Neuronal stem cell (in vitro differentiated cells): Measurements from ENCODE around the gene CERK.

Experiments
- DNase-seq: peaks from one replicate; pipeline ENCODE4 v3.0.0-alpha.2; 2013; ENCODE audit warnings: low spot score
- H2AFZ ChIP-seq: one replicate; pipeline ENCODE4 v1.6.1; 2013; ENCODE audit warnings: mild to moderate bottlenecking, low read length, inconsistent platforms
- H2AK5ac ChIP-seq: 2 replicates; pipeline ENCODE4 v1.6.1; 2013; ENCODE audit warnings: low read depth, mild to moderate bottlenecking, inconsistent platforms, low read length, moderate library complexity, mixed read lengths
- H2BK120ac ChIP-seq: 2 replicates; pipeline ENCODE4 v1.6.1; 2013; ENCODE audit warnings: low read depth, mild to moderate bottlenecking, inconsistent platforms, low read length, moderate library complexity, mixed read lengths
- H2BK12ac ChIP-seq: one replicate; pipeline ENCODE4 v1.6.1; 2013; ENCODE audit warnings: low read length, inconsistent platforms
- H2BK15ac ChIP-seq: 2 replicates; pipeline ENCODE4 v1.6.1; 2013; ENCODE audit warnings: mild to moderate bottlenecking, low read length, inconsistent platforms, mixed read lengths
- H2BK5ac ChIP-seq: one replicate; pipeline ENCODE4 v1.6.1; 2013; ENCODE audit warnings: inconsistent platforms, mild to moderate bottlenecking, low read length, moderate library complexity
- H3K14ac ChIP-seq: one replicate; pipeline ENCODE4 v1.6.1; 2013; ENCODE audit warnings: low read length, inconsistent platforms
- H3K18ac ChIP-seq: 2 replicates; pipeline ENCODE4 v1.6.1; 2013; ENCODE audit warnings: low read length, inconsistent platforms
- H3K23ac ChIP-seq: 2 replicates; pipeline ENCODE4 v1.6.1; 2013; ENCODE audit warnings: low read depth, mild to moderate bottlenecking, mixed read lengths, low read length, inconsistent platforms; ENCODE audit not compliant: poor library complexity
- H3K27ac ChIP-seq: replicated peaks from 3 replicates; pipeline ENCODE4 v1.5.1; 2013; ENCODE audit warnings: low read length, inconsistent platforms
- H3K27me3 ChIP-seq, 3 experiments: 2 replicates each; pipeline ENCODE4 v1.6.1; 2013; ENCODE audit warnings: low read length in 3 of 3, mild to moderate bottlenecking in 2 of 3, inconsistent platforms in 1 of 3, low read depth in 1 of 3, mixed read lengths in 1 of 3, moderate library complexity in 1 of 3; ENCODE audit not compliant: control insufficient read depth in 3 of 3, insufficient read depth in 3 of 3
- H3K36me3 ChIP-seq, 2 donors: replicated peaks in 1 of 2; 2 replicates each; pipeline ENCODE4 v1.6.1; 2013; ENCODE audit warnings: low read length in 2 of 2; ENCODE audit not compliant: control insufficient read depth in 2 of 2, insufficient read depth in 2 of 2
- H3K4ac ChIP-seq: 2 replicates; pipeline ENCODE4 v1.6.1; 2013; ENCODE audit warnings: inconsistent platforms, mild to moderate bottlenecking, low read length, moderate library complexity
- H3K4me1 ChIP-seq, 2 donors: 1 replicate in 1 of 2; 2 replicates in 1 of 2; pipeline ENCODE4 v1.6.1; 2013; ENCODE audit warnings: low read length in 2 of 2, low read depth in 1 of 2; ENCODE audit not compliant: control insufficient read depth in 2 of 2, insufficient read depth in 1 of 2
- H3K4me2 ChIP-seq: one replicate; pipeline ENCODE4 v1.6.1; 2013; ENCODE audit warnings: mild to moderate bottlenecking, low read length, inconsistent platforms; ENCODE audit not compliant: insufficient read depth, poor library complexity, severe bottlenecking
- H3K4me3 ChIP-seq, 2 donors: 2 replicates each; pipeline ENCODE4 v1.5.1; 2013; ENCODE audit warnings: low read length in 2 of 2, mild to moderate bottlenecking in 2 of 2, inconsistent platforms in 1 of 2, moderate library complexity in 1 of 2
- H3K79me1 ChIP-seq: one replicate; pipeline ENCODE4 v1.6.1; 2013; ENCODE audit warnings: low read depth, mild to moderate bottlenecking, inconsistent platforms, low read length, moderate library complexity
- H3K9ac ChIP-seq: one replicate; pipeline ENCODE4 v1.6.1; 2013; ENCODE audit warnings: mild to moderate bottlenecking, low read depth, low read length, inconsistent platforms; ENCODE audit not compliant: poor library complexity
- H3K9me3 ChIP-seq, 2 donors: replicated peaks in 1 of 2; 2 replicates each; pipeline versions ENCODE3 to v1.6.1; 2013; ENCODE audit warnings: low read length in 2 of 2, mild to moderate bottlenecking in 2 of 2, inconsistent platforms in 1 of 2, low read depth in 1 of 2, mixed read lengths in 1 of 2, moderate library complexity in 1 of 2; ENCODE audit not compliant: control insufficient read depth in 2 of 2, insufficient read depth in 1 of 2
- H4K8ac ChIP-seq: one replicate; pipeline ENCODE4 v1.6.1; 2013; ENCODE audit warnings: low read depth, mild to moderate bottlenecking, inconsistent platforms, low read length, moderate library complexity
- H4K91ac ChIP-seq: one replicate; pipeline ENCODE4 v1.6.1; 2013; ENCODE audit warnings: low read length, low read depth, mild to moderate bottlenecking, inconsistent platforms; ENCODE audit not compliant: poor library complexity
- WGBS, 2 donors: extraction: QIAGEN DNeasy Blood & Tissue Kit; methylation state at CpG; one replicate each; pipeline ENCODE4 v1.1.7; 2013; ENCODE audit warnings: missing lambda C conversion rate in 2 of 2, mixed read lengths in 1 of 2; ENCODE audit not compliant: insufficient read length in 2 of 2, insufficient replicate concordance in 1 of 2; ENCODE audit errors: extremely low coverage in 2 of 2; 5-methylcytosine and 5-hydroxymethylcytosine counted together

The CERK gene

GRCh38 chr22:46774253-46774979 is 36.4 kb upstream of the CERK start:
- H3K9ac ChIP-seq, result no peak overlapping the region
- peaks cover 0 to 7% of the 10 kb centered on the region in 2 donors for H3K4me1 ChIP-seq
- H3K14ac ChIP-seq, result peak overlapping the region; percentile 17
- no peaks in the 10 kb centered on the region for H3K27me3 ChIP-seq
- H2AK5ac ChIP-seq, result no peak overlapping the region
- H2BK5ac ChIP-seq, result no peak overlapping the region
- H2AFZ ChIP-seq, result no peak overlapping the region
- no peak overlapping the region for H3K4me3 ChIP-seq
- peak overlapping the region; percentile 32 for H3K18ac ChIP-seq
- H4K8ac ChIP-seq, result no peak overlapping the region
- no peaks in the 10 kb centered on the region for H3K9me3 ChIP-seq
- H3K23ac ChIP-seq, result no peak overlapping the region
- no peak for DNase-seq
- H3K79me1 ChIP-seq, result peaks cover 26% of the 10 kb centered on the region
- no peak overlapping the region for H2BK120ac ChIP-seq
- no peak overlapping the region for H3K4ac ChIP-seq
- no peak overlapping the region for H2BK12ac ChIP-seq
- no peak overlapping the region for H3K27ac ChIP-seq
- H3K36me3 ChIP-seq, result peaks cover 2% of the 10 kb centered on the region in 2 donors
- no peak overlapping the region for H2BK15ac ChIP-seq
- no peak overlapping the region for H4K91ac ChIP-seq
- H3K4me2 ChIP-seq, result no peak overlapping the region
- WGBS, 2 donors, result no CpG with 5 or more reads among the region's 24 CpGs

DNA sequence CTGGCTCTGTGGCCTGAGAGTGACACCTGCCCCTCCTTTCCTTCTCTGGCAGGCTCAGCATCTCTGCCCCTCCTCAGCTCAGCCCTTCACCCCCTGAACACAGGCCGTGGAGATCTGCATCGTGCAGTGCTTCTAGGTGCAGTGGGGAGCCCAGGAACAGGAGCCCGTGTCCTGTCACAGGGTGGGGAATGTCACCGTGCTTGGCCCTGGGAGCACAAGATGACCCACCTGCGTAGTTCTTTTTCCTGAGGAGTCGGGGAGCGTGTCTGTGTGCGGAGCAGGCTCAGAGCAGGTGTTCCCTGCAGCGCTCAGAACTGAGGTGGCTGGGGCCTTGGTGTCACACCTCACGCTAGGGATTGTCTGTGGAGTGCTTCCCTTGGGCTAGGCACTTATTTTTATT is 35.0 kb upstream of the CERK start:
- no peaks in the 10 kb centered on the region for H3K9me3 ChIP-seq
- DNase-seq, result no peak
- WGBS, 2 donors, result no CpG with 5 or more reads among the region's 10 CpGs
- peak overlapping the region; percentile 75 for H2AK5ac ChIP-seq
- H3K27ac ChIP-seq, result no peak overlapping the region
- no peak overlapping the region for H2BK15ac ChIP-seq
- no peak overlapping the region for H2BK5ac ChIP-seq
- no peak overlapping the region for H4K91ac ChIP-seq
- H3K36me3 ChIP-seq, result peaks cover 2% of the 10 kb centered on the region in 2 donors
- no peak overlapping the region for H3K4ac ChIP-seq
- H2BK120ac ChIP-seq, result no peak overlapping the region
- H3K4me2 ChIP-seq, result no peak overlapping the region
- H3K18ac ChIP-seq, result peak overlapping the region; percentile 38
- peaks cover 26% of the 10 kb centered on the region for H3K79me1 ChIP-seq
- no peak overlapping the region for H2AFZ ChIP-seq
- peak overlapping the region; percentile 41 for H2BK12ac ChIP-seq
- H3K14ac ChIP-seq, result no peak overlapping the region
- H3K4me1 ChIP-seq, result peaks cover 0 to 7% of the 10 kb centered on the region in 2 donors
- no peak overlapping the region for H3K9ac ChIP-seq
- no peak overlapping the region for H4K8ac ChIP-seq
- peak overlapping the region; percentile 75 for H3K23ac ChIP-seq
- no peak overlapping the region for H3K4me3 ChIP-seq
- no peaks in the 10 kb centered on the region for H3K27me3 ChIP-seq

DNA sequence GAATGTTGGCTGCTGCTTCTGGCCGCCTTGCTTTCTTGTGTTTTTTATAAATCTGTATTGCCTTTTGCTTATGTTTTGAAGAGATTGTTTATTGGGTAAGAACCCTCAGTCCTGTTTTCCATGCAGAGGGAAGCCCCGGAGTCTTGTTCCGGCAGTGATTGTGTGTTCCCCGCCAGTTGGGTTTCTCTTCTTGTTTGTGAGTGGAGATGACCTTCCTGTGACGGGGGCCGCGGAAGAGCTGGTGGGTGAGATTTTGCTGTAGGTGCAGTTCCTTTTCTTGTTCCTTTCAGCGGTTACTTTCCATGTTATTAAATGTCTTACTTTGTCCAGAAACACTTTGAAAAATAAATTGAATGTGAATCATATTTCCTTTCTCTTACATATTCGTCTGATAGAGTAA is 32.7 kb upstream of the CERK start:
- no peak overlapping the region for H2BK15ac ChIP-seq
- no peak overlapping the region for H3K23ac ChIP-seq
- peak overlapping the region; percentile 75 for H2BK5ac ChIP-seq
- H3K4me3 ChIP-seq, result no peak overlapping the region
- H3K9me3 ChIP-seq, result no peaks in the 10 kb centered on the region
- no peak overlapping the region for H3K4me2 ChIP-seq
- no CpG with 5 or more reads among the region's 9 CpGs for WGBS, 2 donors
- H2AFZ ChIP-seq, result no peak overlapping the region
- no peak overlapping the region for H3K27ac ChIP-seq
- no peak overlapping the region for H4K8ac ChIP-seq
- peaks cover 24% of the 10 kb centered on the region for H3K79me1 ChIP-seq
- no peaks in the 10 kb centered on the region for H3K27me3 ChIP-seq
- no peak overlapping the region for H3K14ac ChIP-seq
- no peak overlapping the region for H2BK12ac ChIP-seq
- H2AK5ac ChIP-seq, result no peak overlapping the region
- no peak for DNase-seq
- no peak overlapping the region for H3K4ac ChIP-seq
- no peak overlapping the region for H4K91ac ChIP-seq
- peaks cover 2% of the 10 kb centered on the region in 2 donors for H3K36me3 ChIP-seq
- no peak overlapping the region for H3K9ac ChIP-seq
- H3K18ac ChIP-seq, result no peak overlapping the region
- H3K4me1 ChIP-seq, result peaks cover 0 to 7% of the 10 kb centered on the region in 2 donors
- no peak overlapping the region for H2BK120ac ChIP-seq

GRCh38 chr22:46770151-46770641 is 32.1 kb upstream of the CERK start:
- no peak overlapping the region for H2AK5ac ChIP-seq
- no peaks in the 10 kb centered on the region for H3K27me3 ChIP-seq
- H3K4ac ChIP-seq, result no peak overlapping the region
- H2BK12ac ChIP-seq, result no peak overlapping the region
- no peak overlapping the region for H3K4me2 ChIP-seq
- no peak overlapping the region for H3K23ac ChIP-seq
- no peak for DNase-seq
- H4K8ac ChIP-seq, result peak overlapping the region; percentile 17
- no peak overlapping the region for H3K14ac ChIP-seq
- H4K91ac ChIP-seq, result no peak overlapping the region
- H2BK120ac ChIP-seq, result no peak overlapping the region
- no peak overlapping the region for H3K27ac ChIP-seq
- no peak overlapping the region for H3K4me3 ChIP-seq
- peaks cover 0 to 7% of the 10 kb centered on the region in 2 donors for H3K4me1 ChIP-seq
- no peaks in the 10 kb centered on the region for H3K9me3 ChIP-seq
- WGBS, 2 donors, result no CpG with 5 or more reads among the region's 14 CpGs
- no peak overlapping the region for H2BK15ac ChIP-seq
- H3K9ac ChIP-seq, result peak overlapping the region; percentile 4
- peaks cover 2 to 3% of the 10 kb centered on the region in 2 donors for H3K36me3 ChIP-seq
- H3K18ac ChIP-seq, result no peak overlapping the region
- H2AFZ ChIP-seq, result no peak overlapping the region
- H3K79me1 ChIP-seq, result peaks cover 21% of the 10 kb centered on the region
- peak overlapping the region; percentile 75 for H2BK5ac ChIP-seq
